Endothelial cell (in vitro differentiated cells): ENCODE results near the gene NRDC. TPM values are rescaled to one million over a fixed set of nuclear protein-coding genes. Genes with fewer than 3 reads are reported as not detected.
A peak's percentile ranks its signal among the peaks of the same experiment; 100 is the strongest.
"Not testable (repeated sequence)": the region's sequence is repeated elsewhere in the genome, so short reads cannot be mapped to it uniquely, and the experiment has no call there.

ENCODE experiments used
- DNase-seq: peaks from one replicate; pipeline ENCODE4 v3.0.0; 2021; ENCODE audit warnings: low spot score
- H3K27ac Mint-ChIP-seq: one replicate; pipeline ENCODE4 v1.8.0; 2021; ENCODE audit warnings: mixed read lengths, inconsistent platforms; ENCODE audit not compliant: unreplicated experiment
- H3K27me3 Mint-ChIP-seq: one replicate; pipeline ENCODE4 v1.8.0; 2021; ENCODE audit warnings: mild to moderate bottlenecking, moderate library complexity, mixed read lengths, inconsistent platforms; ENCODE audit not compliant: unreplicated experiment
- H3K36me3 Mint-ChIP-seq: one replicate; pipeline ENCODE4 v1.8.0; 2021; ENCODE audit warnings: mild to moderate bottlenecking, low read depth, mixed read lengths, inconsistent platforms; ENCODE audit not compliant: unreplicated experiment
- H3K4me1 Mint-ChIP-seq: one replicate; pipeline ENCODE4 v1.8.0; 2021; ENCODE audit warnings: mild to moderate bottlenecking, mixed read lengths, inconsistent platforms; ENCODE audit not compliant: unreplicated experiment
- H3K4me3 Mint-ChIP-seq: one replicate; pipeline ENCODE4 v1.8.0; 2021; ENCODE audit warnings: mild to moderate bottlenecking, mixed read lengths, inconsistent platforms; ENCODE audit not compliant: unreplicated experiment
- H3K9me3 Mint-ChIP-seq: one replicate; pipeline ENCODE4 v1.8.0; 2021; ENCODE audit warnings: mixed read lengths, inconsistent platforms; ENCODE audit not compliant: unreplicated experiment
- total RNA-seq: library from RNA; stranded (reverse); fragmentation: NEBNext Ultra II Directional; extraction: Animal tissue kit (Norgen Biotek cat#: 25700); gene quantifications from one replicate; pipeline ENCODE4 v1.2.1, GENCODE V29; 2021; ENCODE audit not compliant: unreplicated experiment
- TF ChIP-seq, protein P1 (sequence below): fragments of 200-600 bp; sonication (generic); IDR thresholded peaks from one replicate; pipeline ENCODE4 v1.5.0; 2021; ENCODE audit warnings: antibody characterized with exemption; ENCODE audit not compliant: unreplicated experiment

Gene NRDC
- total RNA-seq, 1 donor from 2014 or later: 135 TPM

DNA sequence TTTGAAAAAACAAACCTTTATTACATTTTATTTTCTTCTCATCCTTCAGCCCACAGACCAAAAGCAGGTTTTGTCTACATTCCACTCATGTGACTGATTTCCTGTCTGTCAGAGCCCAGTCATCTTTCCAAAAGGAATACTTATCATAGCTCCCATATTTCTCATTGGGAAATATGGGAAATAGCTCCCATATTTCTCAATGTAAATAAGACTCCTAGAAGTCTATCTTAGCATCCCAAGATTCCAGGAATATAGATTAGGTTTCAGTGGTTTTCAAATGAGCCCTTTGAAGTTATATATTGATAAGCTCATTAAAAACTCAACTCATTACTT, 19.1 kb upstream of the NRDC start:
- Mint-ChIP-seq H3K4me1 (peaks cover 3% of the 10 kb centered on the region), H3K36me3 (no peaks in the 10 kb centered on the region), H3K27ac (no peak overlapping the region), H3K9me3 (no peaks in the 10 kb centered on the region), H3K27me3 (no peaks in the 10 kb centered on the region), H3K4me3 (no peak overlapping the region)
- TF ChIP-seq, protein P1, sequence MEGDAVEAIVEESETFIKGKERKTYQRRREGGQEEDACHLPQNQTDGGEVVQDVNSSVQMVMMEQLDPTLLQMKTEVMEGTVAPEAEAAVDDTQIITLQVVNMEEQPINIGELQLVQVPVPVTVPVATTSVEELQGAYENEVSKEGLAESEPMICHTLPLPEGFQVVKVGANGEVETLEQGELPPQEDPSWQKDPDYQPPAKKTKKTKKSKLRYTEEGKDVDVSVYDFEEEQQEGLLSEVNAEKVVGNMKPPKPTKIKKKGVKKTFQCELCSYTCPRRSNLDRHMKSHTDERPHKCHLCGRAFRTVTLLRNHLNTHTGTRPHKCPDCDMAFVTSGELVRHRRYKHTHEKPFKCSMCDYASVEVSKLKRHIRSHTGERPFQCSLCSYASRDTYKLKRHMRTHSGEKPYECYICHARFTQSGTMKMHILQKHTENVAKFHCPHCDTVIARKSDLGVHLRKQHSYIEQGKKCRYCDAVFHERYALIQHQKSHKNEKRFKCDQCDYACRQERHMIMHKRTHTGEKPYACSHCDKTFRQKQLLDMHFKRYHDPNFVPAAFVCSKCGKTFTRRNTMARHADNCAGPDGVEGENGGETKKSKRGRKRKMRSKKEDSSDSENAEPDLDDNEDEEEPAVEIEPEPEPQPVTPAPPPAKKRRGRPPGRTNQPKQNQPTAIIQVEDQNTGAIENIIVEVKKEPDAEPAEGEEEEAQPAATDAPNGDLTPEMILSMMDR: no peak
- DNase-seq: no peak

DNA sequence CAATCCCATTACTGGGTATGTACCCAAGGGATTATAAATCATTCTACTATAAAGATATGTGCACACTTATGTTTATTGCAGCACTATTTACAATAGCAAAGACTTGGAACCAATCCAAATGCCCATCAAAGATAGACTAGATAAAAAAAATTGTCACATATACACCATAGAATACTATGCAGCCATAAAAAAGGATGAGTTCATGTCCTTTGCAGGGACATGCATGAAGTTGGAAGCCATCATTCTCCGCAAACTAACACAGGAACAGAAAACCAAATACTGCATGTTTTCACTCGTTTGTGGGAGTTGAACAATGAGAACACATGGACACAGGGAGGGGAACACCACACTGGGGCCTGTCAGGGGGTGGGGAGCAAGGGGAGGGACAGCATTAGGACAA, 16.2 kb upstream of the NRDC start:
- H3K4me1 Mint-ChIP-seq, H3K27ac Mint-ChIP-seq, H3K4me3 Mint-ChIP-seq, H3K36me3 Mint-ChIP-seq, H3K27me3 Mint-ChIP-seq, DNase-seq, H3K9me3 Mint-ChIP-seq: not testable (repeated sequence)

- no peak overlapping the region for H3K27ac Mint-ChIP-seq
- no peaks in the 10 kb centered on the region for H3K36me3 Mint-ChIP-seq
- H3K4me3 Mint-ChIP-seq: no peak overlapping the region
- peaks cover 4% of the 10 kb centered on the region for H3K27me3 Mint-ChIP-seq
- TF ChIP-seq, protein P1: no peak
- no peaks in the 10 kb centered on the region for H3K9me3 Mint-ChIP-seq
- no peak for DNase-seq
- peaks cover 12% of the 10 kb centered on the region for H3K4me1 Mint-ChIP-seq
These were observed 265 bp downstream of the NRDC start for GRCh38 chr1:51878308-51878615.

GRCh38 chr1:51877434-51878307, 856 bp downstream of the NRDC start:
- Mint-ChIP-seq H3K9me3 (no peaks in the 10 kb centered on the region), H3K27ac (no peak overlapping the region), H3K4me3 (no peak overlapping the region), H3K27me3 (peaks cover 4% of the 10 kb centered on the region), H3K4me1 (peaks cover 12% of the 10 kb centered on the region), H3K36me3 (no peaks in the 10 kb centered on the region)
- TF ChIP-seq, protein P1: no peak
- no peak for DNase-seq

GRCh38 chr1:51875836-51876235, 2.7 kb downstream of the NRDC start:
- Mint-ChIP-seq H3K27ac (peak overlapping the region; percentile 48), H3K36me3 (no peaks in the 10 kb centered on the region), H3K4me3 (no peak overlapping the region), H3K27me3 (peaks cover 4% of the 10 kb centered on the region), H3K9me3 (no peaks in the 10 kb centered on the region), H3K4me1 (peaks cover 12% of the 10 kb centered on the region)
- TF ChIP-seq, protein P1: no peak
- no peak for DNase-seq
